ENCODE data around the gene RAB11B. TPM values are rescaled to one million over a fixed set of nuclear protein-coding genes. Genes with fewer than 3 reads are reported as not detected.

RAB11B gene
- total and polyA plus RNA-seq, 2 of the 13 experiments (the other 11 are each of a cell fraction or from before 2014, with no cell fraction given) = 6.0 to 28.4 TPM

DNA sequence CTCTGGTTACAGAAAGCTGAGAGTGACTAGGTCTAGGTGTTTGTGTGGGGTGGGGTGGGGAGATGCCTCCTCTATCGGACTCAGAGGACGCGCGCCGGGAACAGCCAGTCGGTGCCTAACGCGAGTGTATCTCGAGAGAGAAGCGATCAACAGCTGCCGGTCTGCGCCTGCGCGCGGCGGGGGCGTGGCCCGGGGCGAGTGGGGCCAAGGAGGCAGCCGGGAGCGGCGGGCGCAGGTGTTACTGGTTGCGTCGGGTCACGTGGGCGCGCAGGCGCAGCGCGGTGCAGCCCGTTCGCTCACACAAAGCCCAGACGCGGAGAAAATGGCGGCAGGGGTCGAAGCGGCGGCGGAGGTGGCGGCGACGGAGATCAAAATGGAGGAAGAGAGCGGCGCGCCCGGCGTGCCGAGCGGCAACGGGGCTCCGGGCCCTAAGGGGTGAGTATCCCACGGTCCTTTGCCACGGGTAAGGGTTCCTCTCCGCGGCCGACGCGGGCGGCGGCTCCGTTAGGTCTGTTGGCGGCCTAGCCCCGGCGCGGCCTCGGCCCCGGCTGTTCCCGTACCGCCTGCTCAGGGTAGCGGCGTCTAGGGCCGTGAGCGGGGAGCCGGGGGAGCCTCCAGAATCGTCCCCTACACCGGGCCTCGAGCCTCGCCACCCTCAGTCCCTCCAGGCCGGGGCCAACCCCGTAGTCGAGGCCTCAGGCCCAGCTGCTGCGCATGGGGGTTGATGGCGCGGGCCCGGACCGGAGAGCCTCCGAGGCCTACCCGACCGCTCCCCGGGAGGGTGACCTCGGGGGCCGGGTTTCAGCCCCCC is 54.7 kb downstream of the RAB11B start, which contains the start of gene HNRNPM (continued):
- no peak for TF ChIP-seq CHD4 (IDR thresholded peaks at IDR 0.05; ENCODE audit: borderline replicate concordance, low read length)
- TF ChIP-seq FOXA1 (IDR thresholded peaks at IDR 0.05) = no peak
- TF ChIP-seq FOXA1 (CRISPR knock-in tag; IDR thresholded peaks at IDR 0.05) = 0 out of 2 replicates have a peak, but pooled peaks have one; percentile 3
- TF ChIP-seq, protein P1, sequence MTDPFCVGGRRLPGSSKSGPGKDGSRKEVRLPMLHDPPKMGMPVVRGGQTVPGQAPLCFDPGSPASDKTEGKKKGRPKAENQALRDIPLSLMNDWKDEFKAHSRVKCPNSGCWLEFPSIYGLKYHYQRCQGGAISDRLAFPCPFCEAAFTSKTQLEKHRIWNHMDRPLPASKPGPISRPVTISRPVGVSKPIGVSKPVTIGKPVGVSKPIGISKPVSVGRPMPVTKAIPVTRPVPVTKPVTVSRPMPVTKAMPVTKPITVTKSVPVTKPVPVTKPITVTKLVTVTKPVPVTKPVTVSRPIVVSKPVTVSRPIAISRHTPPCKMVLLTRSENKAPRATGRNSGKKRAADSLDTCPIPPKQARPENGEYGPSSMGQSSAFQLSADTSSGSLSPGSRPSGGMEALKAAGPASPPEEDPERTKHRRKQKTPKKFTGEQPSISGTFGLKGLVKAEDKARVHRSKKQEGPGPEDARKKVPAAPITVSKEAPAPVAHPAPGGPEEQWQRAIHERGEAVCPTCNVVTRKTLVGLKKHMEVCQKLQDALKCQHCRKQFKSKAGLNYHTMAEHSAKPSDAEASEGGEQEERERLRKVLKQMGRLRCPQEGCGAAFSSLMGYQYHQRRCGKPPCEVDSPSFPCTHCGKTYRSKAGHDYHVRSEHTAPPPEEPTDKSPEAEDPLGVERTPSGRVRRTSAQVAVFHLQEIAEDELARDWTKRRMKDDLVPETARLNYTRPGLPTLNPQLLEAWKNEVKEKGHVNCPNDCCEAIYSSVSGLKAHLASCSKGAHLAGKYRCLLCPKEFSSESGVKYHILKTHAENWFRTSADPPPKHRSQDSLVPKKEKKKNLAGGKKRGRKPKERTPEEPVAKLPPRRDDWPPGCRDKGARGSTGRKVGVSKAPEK (CRISPR knock-in tag; IDR thresholded peaks at IDR 0.05; ENCODE audit: borderline replicate concordance) = no peak
- TF ChIP-seq, protein P2, sequence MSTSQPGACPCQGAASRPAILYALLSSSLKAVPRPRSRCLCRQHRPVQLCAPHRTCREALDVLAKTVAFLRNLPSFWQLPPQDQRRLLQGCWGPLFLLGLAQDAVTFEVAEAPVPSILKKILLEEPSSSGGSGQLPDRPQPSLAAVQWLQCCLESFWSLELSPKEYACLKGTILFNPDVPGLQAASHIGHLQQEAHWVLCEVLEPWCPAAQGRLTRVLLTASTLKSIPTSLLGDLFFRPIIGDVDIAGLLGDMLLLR (CRISPR knock-in tag; IDR thresholded peaks at IDR 0.05) = peak; percentile 55; the same call in 1 of the 2 replicates
- no peak for TF ChIP-seq ZFP1 (CRISPR knock-in tag; IDR thresholded peaks at IDR 0.05)
- peak; percentile 39; the same call in 1 of the 2 replicates for TF ChIP-seq SIN3A (IDR thresholded peaks at IDR 0.05; ENCODE audit: borderline replicate concordance, low read depth, low read length)
- no peak for TF ChIP-seq ZBTB4 (CRISPR knock-in tag; IDR thresholded peaks at IDR 0.05; ENCODE audit: borderline replicate concordance)
- TF ChIP-seq ZNF567 (CRISPR knock-in tag; IDR thresholded peaks at IDR 0.05; ENCODE audit: borderline replicate concordance) = no peak; the same call in 1 of the 2 replicates
- TF ChIP-seq KAT8 (CRISPR knock-in tag; IDR thresholded peaks at IDR 0.05) = peak; percentile 76
- no peak for TF ChIP-seq ZNF326 (CRISPR knock-in tag; IDR thresholded peaks at IDR 0.05; ENCODE audit: borderline replicate concordance)
- TF ChIP-seq ZSCAN20 (CRISPR knock-in tag; IDR thresholded peaks at IDR 0.05; ENCODE audit: borderline replicate concordance) = 0 out of 2 replicates have a peak, but pooled peaks have one; percentile 44
- no peak; the same call in none of the 2 replicates for TF ChIP-seq MAZ (IDR thresholded peaks at IDR 0.05; ENCODE audit: borderline replicate concordance, low read depth, low read length)
- peak; percentile 44; the same call in 1 of the 2 replicates for TF ChIP-seq MAZ (CRISPR knock-in tag; IDR thresholded peaks at IDR 0.05; ENCODE audit: low read depth)
- TF ChIP-seq ZNF616 (CRISPR knock-in tag; IDR thresholded peaks at IDR 0.05; ENCODE audit: low read depth) = 0 out of 2 replicates have a peak, but pooled peaks have one; percentile 75
- no peak for TF ChIP-seq XRCC5 (optimal IDR thresholded peaks at IDR 0.05; ENCODE audit: low read length)
- TF ChIP-seq MIER2 (CRISPR knock-in tag; IDR thresholded peaks at IDR 0.05) = no peak
- TF ChIP-seq ZHX1 (CRISPR knock-in tag; IDR thresholded peaks at IDR 0.05; ENCODE audit: low read depth) = peak; percentile 76; the same call in 1 of the 2 replicates
